22Rv1 (cell line): ENCODE results near the gene PLS3.

ENCODE experiments used
- ZFX ChIP-seq: fragments of 450-650 bp; IDR thresholded peaks from 2 replicates; pipeline ENCODE4 v1.6.1; 2017; ENCODE audit warnings: antibody characterized with exemption, borderline replicate concordance
- TF ChIP-seq, protein P1 (sequence below): fragments of 450-650 bp; IDR thresholded peaks from 2 replicates; pipeline ENCODE4 v1.5.1; 2017; ENCODE audit warnings: mild to moderate bottlenecking

DNA sequence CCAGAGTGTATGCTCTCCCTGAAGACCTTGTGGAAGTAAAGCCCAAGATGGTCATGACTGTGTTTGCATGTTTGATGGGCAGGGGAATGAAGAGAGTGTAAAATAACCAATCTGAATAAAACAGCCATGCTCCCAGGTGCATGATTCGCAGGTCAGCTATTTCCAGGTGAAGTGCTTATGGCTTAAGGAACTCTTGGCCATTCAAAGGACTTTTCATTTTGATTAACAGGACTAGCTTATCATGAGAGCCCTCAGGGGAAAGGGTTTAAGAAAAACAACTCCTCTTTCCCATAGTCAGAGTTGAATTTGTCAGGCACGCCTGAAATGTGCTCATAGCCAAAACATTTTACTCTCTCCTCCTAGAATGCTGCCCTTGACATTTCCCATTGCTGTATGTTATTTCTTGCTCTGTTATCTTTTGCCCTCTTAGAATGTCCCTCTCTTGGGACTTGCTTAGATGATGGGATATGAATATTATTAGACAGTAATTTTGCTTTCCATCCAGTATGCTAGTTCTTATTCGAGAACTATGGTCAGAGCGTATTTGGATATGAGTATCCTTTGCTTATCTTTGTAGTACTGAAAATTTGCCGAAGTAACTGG is 88.6 kb downstream of the PLS3 start:
- TF ChIP-seq, protein P1, sequence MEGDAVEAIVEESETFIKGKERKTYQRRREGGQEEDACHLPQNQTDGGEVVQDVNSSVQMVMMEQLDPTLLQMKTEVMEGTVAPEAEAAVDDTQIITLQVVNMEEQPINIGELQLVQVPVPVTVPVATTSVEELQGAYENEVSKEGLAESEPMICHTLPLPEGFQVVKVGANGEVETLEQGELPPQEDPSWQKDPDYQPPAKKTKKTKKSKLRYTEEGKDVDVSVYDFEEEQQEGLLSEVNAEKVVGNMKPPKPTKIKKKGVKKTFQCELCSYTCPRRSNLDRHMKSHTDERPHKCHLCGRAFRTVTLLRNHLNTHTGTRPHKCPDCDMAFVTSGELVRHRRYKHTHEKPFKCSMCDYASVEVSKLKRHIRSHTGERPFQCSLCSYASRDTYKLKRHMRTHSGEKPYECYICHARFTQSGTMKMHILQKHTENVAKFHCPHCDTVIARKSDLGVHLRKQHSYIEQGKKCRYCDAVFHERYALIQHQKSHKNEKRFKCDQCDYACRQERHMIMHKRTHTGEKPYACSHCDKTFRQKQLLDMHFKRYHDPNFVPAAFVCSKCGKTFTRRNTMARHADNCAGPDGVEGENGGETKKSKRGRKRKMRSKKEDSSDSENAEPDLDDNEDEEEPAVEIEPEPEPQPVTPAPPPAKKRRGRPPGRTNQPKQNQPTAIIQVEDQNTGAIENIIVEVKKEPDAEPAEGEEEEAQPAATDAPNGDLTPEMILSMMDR, result no peak
- no peak for TF ChIP-seq ZFX
